OCI-LY3 (cell line): Measurements from ENCODE around the gene ANKRD24.

ENCODE experiments used
- CTCF ChIP-seq: fragments of 200-600, 300-600 bp; sonication (generic); IDR thresholded peaks from 2 replicates; pipeline ENCODE4 v1.5.1; 2014; ENCODE audit warnings: antibody characterized with exemption, low read length, low read depth
- EZH2phosphoT487 ChIP-seq: fragments of 200-600 bp; shearing (Covaris generic); IDR thresholded peaks from 2 replicates; pipeline ENCODE4 v1.6.1; 2018; ENCODE audit warnings: antibody characterized with exemption, mixed run types, low read depth

- TF ChIP-seq CTCF (no peak), EZH2phosphoT487 (no peak)
These were observed 18.2 kb upstream of the ANKRD24 start for GRCh38 chr19:4164262-4164661.
